ENCODE measurements around the gene DDX25. TPM values are rescaled to one million over a fixed set of nuclear protein-coding genes. Genes with fewer than 3 reads are reported as not detected.

Gene DDX25
- total and polyA plus RNA-seq, 2 of the 8 experiments (the other 6 are each of a cell fraction or from before 2014, with no cell fraction given), result 17.6 to 17.9 TPM

- no peak for TF ChIP-seq EGR1 (IDR thresholded peaks at IDR 0.05; ENCODE audit: borderline replicate concordance, low read depth, low read length)
- TF ChIP-seq EP300 (IDR thresholded peaks at IDR 0.05; ENCODE audit: borderline replicate concordance in 1 of 2, low read depth in 2 of 2, low read length in 2 of 2), result no peak
- TF ChIP-seq TAF1 (IDR thresholded peaks at IDR 0.05; ENCODE audit: low read depth, low read length), result no peak
These were observed 6.0 kb downstream of the DDX25 start (continued) for GRCh38 chr11:125910226-125910849.
